Duodenal mucosa (tissue), 2 donors: Measurements from ENCODE around the gene CKAP5.
A peak's percentile ranks its signal among the peaks of the same experiment; 100 is the strongest.

ENCODE experiments used
- H3K27ac ChIP-seq: one replicate; pipeline ENCODE4 v1.7.0; 2013; ENCODE audit warnings: low read depth, low read length
- H3K27me3 ChIP-seq, 2 donors: one replicate each; pipeline ENCODE4 v1.7.0; 2013; ENCODE audit warnings: low read length in 2 of 2, control low read depth in 1 of 2; ENCODE audit not compliant: insufficient read depth in 2 of 2, control insufficient read depth in 1 of 2
- H3K36me3 ChIP-seq, 2 donors: one replicate each; pipeline ENCODE4 v1.7.0; 2013; ENCODE audit warnings: low read length in 2 of 2, control low read depth in 1 of 2; ENCODE audit not compliant: insufficient read depth in 2 of 2, control insufficient read depth in 1 of 2
- H3K4me1 ChIP-seq, 2 donors: one replicate each; pipeline ENCODE4 v1.7.0; 2013; ENCODE audit warnings: low read length in 2 of 2, control low read depth in 1 of 2; ENCODE audit not compliant: insufficient read depth in 2 of 2, control insufficient read depth in 1 of 2
- H3K4me3 ChIP-seq, 2 donors: one replicate each; pipeline ENCODE4 v1.7.0; 2013; ENCODE audit warnings: low read length in 2 of 2, low read depth in 1 of 2
- H3K9ac ChIP-seq, 2 donors: one replicate each; pipeline ENCODE4 v1.7.0; 2013; ENCODE audit warnings: low read length in 2 of 2, low read depth in 1 of 2
- H3K9me3 ChIP-seq, 2 donors: one replicate each; pipeline ENCODE4 v1.7.0; 2013; ENCODE audit warnings: low read length in 2 of 2, control low read depth in 1 of 2; ENCODE audit not compliant: control insufficient read depth in 1 of 2

The CKAP5 gene

DNA sequence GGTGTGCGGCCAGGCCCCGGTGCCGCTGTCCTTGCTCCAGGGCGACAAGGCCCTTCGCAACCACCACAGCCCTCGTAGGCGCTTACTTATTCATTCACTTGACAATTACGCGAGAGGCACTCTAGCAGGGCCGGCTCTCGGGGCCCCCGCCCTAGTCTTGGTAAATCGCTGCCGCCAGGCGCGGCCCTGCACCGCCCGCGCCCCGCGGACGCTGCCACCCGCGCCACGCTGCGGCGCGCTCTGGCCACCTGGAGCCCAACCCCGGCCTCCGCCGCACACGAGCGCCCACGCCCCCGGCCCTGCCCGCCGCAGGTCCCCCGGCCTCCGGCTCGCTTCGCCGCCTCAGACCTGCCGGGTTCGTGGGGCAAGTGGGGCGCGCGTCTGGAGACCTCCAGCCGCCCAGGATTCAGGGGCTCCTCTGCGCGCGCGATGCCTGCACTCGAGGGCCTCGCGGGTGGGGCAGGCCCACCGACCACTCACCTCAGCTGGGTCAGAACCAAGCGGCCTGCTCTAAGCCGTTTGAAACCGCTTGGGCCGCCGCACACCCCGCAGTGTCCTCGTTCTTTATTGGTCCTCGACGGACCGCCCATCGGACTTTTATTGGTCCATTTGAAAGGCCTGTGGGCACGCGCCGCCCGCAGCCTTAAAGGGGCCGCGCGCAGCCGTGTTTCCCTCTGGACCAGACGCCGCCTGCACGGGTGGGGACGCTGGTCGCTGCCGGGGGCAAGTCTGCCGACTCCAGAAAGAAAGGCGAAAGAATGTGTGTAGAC, at the start of gene CKAP5:
CKAP5 (minus strand) TSS at position 541 of the 770 bp plus-strand sequence. CDS start 25,049 bp downstream, outside the sequence.
- H3K27me3 ChIP-seq, result no peaks in the 10 kb centered on the region
- peak within 1 kb of the TSS; percentile 75 for H3K27ac ChIP-seq
- peaks cover 7 to 16% of the 10 kb centered on the region in 2 donors for H3K4me1 ChIP-seq
- H3K4me3 ChIP-seq, result peak within 1 kb of the TSS; percentile 84 to 92
- H3K9me3 ChIP-seq, result no peaks in the 10 kb centered on the region
- peak within 1 kb of the TSS; percentile 71 to 83 for H3K9ac ChIP-seq
- peaks cover 0 to 3% of the 10 kb centered on the region in 2 donors for H3K36me3 ChIP-seq

DNA sequence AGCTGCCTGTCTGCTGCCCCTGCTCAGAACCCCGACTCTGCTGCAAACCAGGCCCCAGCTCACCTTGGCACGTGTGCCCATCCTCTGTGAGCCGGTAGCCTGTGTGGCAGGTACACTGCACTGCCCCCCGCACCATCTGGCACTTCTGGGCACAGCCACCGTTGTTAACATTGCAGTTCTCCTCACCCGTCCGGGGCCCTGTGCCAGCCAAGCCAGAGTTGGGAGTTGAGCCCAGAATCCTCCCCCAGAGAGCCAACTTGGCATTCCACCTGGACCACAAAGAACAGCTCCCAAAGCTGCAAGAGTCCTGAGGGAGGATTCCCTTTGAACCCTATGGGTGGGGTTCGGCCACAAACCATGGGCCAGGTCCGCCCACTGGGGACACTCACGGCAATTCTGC, 49.7 kb upstream of the CKAP5 start:
- Histone ChIP-seq H3K9me3 (no peaks in the 10 kb centered on the region), H3K4me3 (no peak overlapping the region), H3K9ac (no peak overlapping the region), H3K4me1 (no peaks in the 10 kb centered on the region), H3K27me3 (no peaks in the 10 kb centered on the region), H3K27ac (no peak overlapping the region), H3K36me3 (peaks cover 14 to 47% of the 10 kb centered on the region in 2 donors)

- Histone ChIP-seq H3K27ac (no peak overlapping the region), H3K4me1 (no peaks in the 10 kb centered on the region), H3K9me3 (no peaks in the 10 kb centered on the region), H3K4me3 (no peak overlapping the region), H3K9ac (no peak overlapping the region), H3K36me3 (peaks cover 14 to 45% of the 10 kb centered on the region in 2 donors), H3K27me3 (no peaks in the 10 kb centered on the region)
Observed at GRCh38 chr11:46894961-46895360, 48.9 kb upstream of the CKAP5 start.

DNA sequence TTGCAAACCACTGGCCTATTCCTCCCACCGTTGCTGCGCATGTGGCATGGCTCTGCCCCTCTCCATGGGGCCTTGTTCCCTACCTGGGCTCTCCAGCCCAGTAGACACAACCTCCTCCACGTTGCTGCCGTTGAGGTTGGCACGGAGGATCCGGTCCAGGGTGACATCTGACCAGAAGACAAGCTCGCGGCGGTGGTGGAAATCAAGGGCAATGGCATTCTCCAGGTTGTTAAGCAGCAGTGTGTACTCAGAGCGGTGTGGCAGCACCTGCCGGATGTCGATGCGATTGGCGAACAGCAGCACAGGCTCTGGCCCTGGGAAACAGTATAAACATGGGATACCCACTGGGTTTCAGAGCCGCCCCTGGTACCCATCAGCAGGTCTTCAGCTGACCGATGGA, 48.4 kb upstream of the CKAP5 start:
- Histone ChIP-seq H3K4me3 (no peak overlapping the region), H3K9me3 (no peaks in the 10 kb centered on the region), H3K9ac (no peak overlapping the region), H3K27ac (no peak overlapping the region), H3K4me1 (no peaks in the 10 kb centered on the region), H3K36me3 (peaks cover 14 to 42% of the 10 kb centered on the region in 2 donors), H3K27me3 (no peaks in the 10 kb centered on the region)

DNA sequence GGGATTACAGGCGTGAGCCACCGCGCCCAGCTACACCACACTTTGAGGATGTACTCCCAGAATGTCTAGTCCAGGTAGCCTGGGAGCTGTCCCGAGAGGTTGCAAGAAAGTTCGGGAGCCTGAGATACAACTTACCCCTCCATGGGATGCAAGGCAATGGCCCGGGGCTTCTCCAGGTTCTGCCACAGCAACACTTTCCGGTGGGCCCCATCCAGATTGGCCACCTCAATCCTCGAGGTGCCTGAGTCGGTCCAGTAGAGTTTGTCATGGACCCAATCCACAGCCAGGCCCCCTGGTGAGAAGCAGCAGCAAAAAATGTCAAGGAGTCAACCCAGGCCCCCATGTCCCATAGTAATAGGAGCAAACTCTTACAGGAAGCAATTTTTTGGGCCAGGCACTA, 46.8 kb upstream of the CKAP5 start:
- Histone ChIP-seq H3K9me3 (no peaks in the 10 kb centered on the region), H3K27ac (no peak overlapping the region), H3K4me1 (no peaks in the 10 kb centered on the region), H3K9ac (no peak overlapping the region), H3K36me3 (peaks cover 17 to 43% of the 10 kb centered on the region in 2 donors), H3K27me3 (no peaks in the 10 kb centered on the region), H3K4me3 (no peak overlapping the region)

GRCh38 chr11:46892109-46892508, 46.0 kb upstream of the CKAP5 start:
- H3K4me3 ChIP-seq, result no peak overlapping the region
- peaks cover 17 to 43% of the 10 kb centered on the region in 2 donors for H3K36me3 ChIP-seq
- H3K9me3 ChIP-seq, result no peaks in the 10 kb centered on the region
- H3K27me3 ChIP-seq, result no peaks in the 10 kb centered on the region
- H3K4me1 ChIP-seq, result no peaks in the 10 kb centered on the region
- H3K27ac ChIP-seq, result no peak overlapping the region
- H3K9ac ChIP-seq, result no peak overlapping the region

- H3K4me1 ChIP-seq, result no peaks in the 10 kb centered on the region
- no peak overlapping the region for H3K27ac ChIP-seq
- no peak overlapping the region for H3K9ac ChIP-seq
- H3K9me3 ChIP-seq, result no peaks in the 10 kb centered on the region
- H3K4me3 ChIP-seq, result no peak overlapping the region
- no peaks in the 10 kb centered on the region for H3K27me3 ChIP-seq
- peaks cover 9 to 38% of the 10 kb centered on the region in 2 donors for H3K36me3 ChIP-seq
Observed at GRCh38 chr11:46890665-46891064, 44.6 kb upstream of the CKAP5 start.

GRCh38 chr11:46889689-46890475, 43.8 kb upstream of the CKAP5 start:
- Histone ChIP-seq H3K4me1 (no peaks in the 10 kb centered on the region), H3K9ac (no peak overlapping the region), H3K4me3 (no peak overlapping the region), H3K27ac (no peak overlapping the region), H3K27me3 (no peaks in the 10 kb centered on the region), H3K9me3 (no peaks in the 10 kb centered on the region), H3K36me3 (peaks cover 9 to 37% of the 10 kb centered on the region in 2 donors)

GRCh38 chr11:46889251-46889650, 43.2 kb upstream of the CKAP5 start:
- H3K4me3 ChIP-seq, result no peak overlapping the region
- peaks cover 6 to 32% of the 10 kb centered on the region in 2 donors for H3K36me3 ChIP-seq
- H3K4me1 ChIP-seq, result no peaks in the 10 kb centered on the region
- no peaks in the 10 kb centered on the region for H3K27me3 ChIP-seq
- no peaks in the 10 kb centered on the region for H3K9me3 ChIP-seq
- H3K27ac ChIP-seq, result no peak overlapping the region
- H3K9ac ChIP-seq, result no peak overlapping the region

DNA sequence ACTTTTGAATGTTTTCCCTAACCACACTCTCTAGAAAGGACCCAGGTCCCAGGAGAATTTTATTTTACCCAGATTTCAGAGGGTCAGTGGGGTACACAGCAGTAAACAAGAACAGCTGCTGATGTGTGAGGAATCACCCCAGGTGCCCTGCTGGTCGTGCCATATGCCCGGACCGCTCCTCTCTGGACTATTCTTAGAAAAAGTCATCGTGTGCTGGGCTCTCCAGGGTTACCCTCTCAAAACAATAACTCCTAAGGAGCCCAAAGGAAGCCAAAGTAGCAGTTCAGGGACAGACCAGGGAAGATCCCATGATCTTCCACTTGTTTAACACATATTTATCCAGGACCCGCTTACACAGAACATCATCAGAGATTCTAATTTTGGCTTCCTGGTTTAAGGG, 42.6 kb upstream of the CKAP5 start:
- no peak overlapping the region for H3K27ac ChIP-seq
- no peak overlapping the region for H3K9ac ChIP-seq
- no peaks in the 10 kb centered on the region for H3K4me1 ChIP-seq
- H3K9me3 ChIP-seq, result no peaks in the 10 kb centered on the region
- H3K36me3 ChIP-seq, result peaks cover 10 to 38% of the 10 kb centered on the region in 2 donors
- H3K4me3 ChIP-seq, result no peak overlapping the region
- no peaks in the 10 kb centered on the region for H3K27me3 ChIP-seq
